Caco-2 (cell line): ENCODE measurements around the gene DNM2. TPM values are rescaled to one million over a fixed set of nuclear protein-coding genes. Genes with fewer than 3 reads are reported as not detected.

ENCODE experiments used
- BruUV-seq: library from RNA; stranded (reverse); fragments of 400-500 nt; replicated peaks from 2 replicates; lab custom pipeline; 2021; lab: Mats Ljungman, UMichigan
- CTCF ChIA-PET: fragments of 300-600 bp; sonication (Branson Sonifier 250); formaldehyde crosslinking; loops from one replicate; lab custom pipeline; 2022; ENCODE audit warnings: antibody characterized with exemption; lab: Charles Lee
- POLR2A ChIA-PET: fragments of 300-600 bp; sonication (Branson Sonifier 250); formaldehyde crosslinking; loops from one replicate; lab custom pipeline; 2022; ENCODE audit warnings: antibody characterized with exemption; lab: Charles Lee
- DNase-seq, 2 experiments: peaks; one replicate each; pipeline versions ENCODE4 v3.0.0 to v3.0.0-alpha.2; 2020 to 2022
- H3K27me3 ChIP-seq: replicated peaks from 2 replicates; pipeline ENCODE4 v1.6.0; 2011; ENCODE audit warnings: low read length; ENCODE audit not compliant: control insufficient read depth, insufficient read depth
- H3K36me3 ChIP-seq: 2 replicates; pipeline ENCODE4 v1.5.1; 2011; ENCODE audit warnings: low read length; ENCODE audit not compliant: control insufficient read depth, insufficient read depth
- H3K4me1 ChIP-seq: fragments of 250-450 bp; sonication (Bioruptor Pico); 2 replicates; pipeline ENCODE4 v1.5.1; 2020; ENCODE audit warnings: mild to moderate bottlenecking
- H3K4me3 ChIP-seq: 2 replicates; pipeline ENCODE4 v1.5.1; 2011; ENCODE audit warnings: low read depth, mild to moderate bottlenecking, control low read depth, low read length
- H3K9me3 ChIP-seq: fragments of 250-450 bp; sonication (Bioruptor Pico); 2 replicates; pipeline ENCODE4 v1.5.1; 2020; ENCODE audit warnings: mild to moderate bottlenecking, moderate library complexity
- H3K27ac Mint-ChIP-seq: one replicate; pipeline ENCODE4 v1.8.0; 2022; ENCODE audit warnings: mixed read lengths; ENCODE audit not compliant: unreplicated experiment
- H3K27me3 Mint-ChIP-seq: one replicate; pipeline ENCODE4 v1.8.0; 2022; ENCODE audit warnings: mixed read lengths; ENCODE audit not compliant: insufficient read depth, unreplicated experiment
- H3K36me3 Mint-ChIP-seq: one replicate; pipeline ENCODE4 v1.8.0; 2022; ENCODE audit warnings: mild to moderate bottlenecking, mixed read lengths; ENCODE audit not compliant: insufficient read depth, unreplicated experiment
- H3K4me1 Mint-ChIP-seq: one replicate; pipeline ENCODE4 v1.8.0; 2022; ENCODE audit warnings: low read depth, mixed read lengths; ENCODE audit not compliant: unreplicated experiment
- H3K4me3 Mint-ChIP-seq: one replicate; pipeline ENCODE4 v1.8.0; 2022; ENCODE audit warnings: mild to moderate bottlenecking, moderate library complexity, mixed read lengths; ENCODE audit not compliant: unreplicated experiment
- H3K9me3 Mint-ChIP-seq: one replicate; pipeline ENCODE4 v1.8.0; 2022; ENCODE audit warnings: mixed read lengths; ENCODE audit not compliant: unreplicated experiment
- CTCF ChIP-seq, 2 experiments: fragments of 200-600 bp in 1 of 2; IDR thresholded peaks; 1 replicate in 1 of 2; 2 replicates in 1 of 2; pipeline versions ENCODE4 v1.5.1 to v1.8.0; 2011 to 2022; ENCODE audit warnings: antibody characterized with exemption in 1 of 2, control low read depth in 1 of 2, inconsistent platforms in 1 of 2, low read depth in 1 of 2, low read length in 1 of 2, mild to moderate bottlenecking in 1 of 2, moderate library complexity in 1 of 2; ENCODE audit not compliant: insufficient read depth in 1 of 2, severe bottlenecking in 1 of 2, unreplicated experiment in 1 of 2
- intact Hi-C: fragments of 100-400 bp; cut with micrococcal nuclease; formaldehyde crosslinking; loops from one replicate; pipeline ENCODE4 v1.10.0; 2022; ENCODE audit not compliant: unreplicated experiment
- total RNA-seq: library from RNA; stranded (reverse); gene quantifications from 2 replicates; pipeline ENCODE4 v1.2.3, GENCODE V29; 2022

The DNM2 gene
- total RNA-seq, 1 experiment from 2014 or later, result 137 TPM

DNA sequence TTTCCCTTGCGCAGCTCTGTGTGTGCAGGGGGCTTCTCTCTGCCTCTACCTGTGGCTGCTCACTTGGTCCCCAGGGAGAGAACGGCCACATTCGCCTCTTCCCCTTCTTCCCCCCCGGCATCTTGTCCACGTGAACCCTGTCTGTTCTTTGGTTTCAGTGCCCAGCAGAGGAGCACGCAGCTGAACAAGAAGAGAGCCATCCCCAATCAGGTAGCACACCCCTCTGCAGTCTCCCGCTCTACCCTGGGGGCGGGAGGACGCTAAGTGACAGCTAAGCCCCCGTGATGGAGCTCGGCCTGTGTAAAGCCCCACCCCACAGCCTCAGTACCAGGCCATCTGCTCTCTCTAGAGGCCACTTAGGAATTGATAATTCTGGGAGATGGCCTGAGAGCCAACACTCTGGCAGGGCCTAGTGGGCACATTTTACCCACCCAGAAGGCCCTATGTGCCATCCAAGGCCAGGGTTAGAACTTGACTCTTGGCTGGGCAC lies 87.9 kb downstream of the DNM2 start:
- no peak for TF ChIP-seq CTCF (IDR thresholded peaks at IDR 0.05; ENCODE audit: insufficient read depth in 1 of 2, low read depth in 1 of 2, low read length in 1 of 2, severe bottlenecking in 1 of 2, unreplicated experiment in 1 of 2)
- H3K27ac Mint-ChIP-seq, result no peak overlapping the region
- H3K27me3 Mint-ChIP-seq, result no peaks in the 10 kb centered on the region
- ChIA-PET POLR2A (no interaction called here), CTCF (no interaction called here)
- no peaks in the 10 kb centered on the region for H3K4me1 ChIP-seq
- no TSS peak for BruUV-seq
- no peaks in the 10 kb centered on the region for H3K27me3 ChIP-seq
- intact Hi-C loops, result no loop called here
- H3K9me3 ChIP-seq, result no peaks in the 10 kb centered on the region
- no peak overlapping the region for H3K4me3 Mint-ChIP-seq
- no peaks in the 10 kb centered on the region; the same call in 1 of the 2 replicates for H3K36me3 ChIP-seq
- no peak overlapping the region for H3K4me3 ChIP-seq
- H3K9me3 Mint-ChIP-seq, result no peaks in the 10 kb centered on the region
- no peak for DNase-seq
- H3K4me1 Mint-ChIP-seq, result no peaks in the 10 kb centered on the region
- peaks cover 57% of the 10 kb centered on the region for H3K36me3 Mint-ChIP-seq

DNA sequence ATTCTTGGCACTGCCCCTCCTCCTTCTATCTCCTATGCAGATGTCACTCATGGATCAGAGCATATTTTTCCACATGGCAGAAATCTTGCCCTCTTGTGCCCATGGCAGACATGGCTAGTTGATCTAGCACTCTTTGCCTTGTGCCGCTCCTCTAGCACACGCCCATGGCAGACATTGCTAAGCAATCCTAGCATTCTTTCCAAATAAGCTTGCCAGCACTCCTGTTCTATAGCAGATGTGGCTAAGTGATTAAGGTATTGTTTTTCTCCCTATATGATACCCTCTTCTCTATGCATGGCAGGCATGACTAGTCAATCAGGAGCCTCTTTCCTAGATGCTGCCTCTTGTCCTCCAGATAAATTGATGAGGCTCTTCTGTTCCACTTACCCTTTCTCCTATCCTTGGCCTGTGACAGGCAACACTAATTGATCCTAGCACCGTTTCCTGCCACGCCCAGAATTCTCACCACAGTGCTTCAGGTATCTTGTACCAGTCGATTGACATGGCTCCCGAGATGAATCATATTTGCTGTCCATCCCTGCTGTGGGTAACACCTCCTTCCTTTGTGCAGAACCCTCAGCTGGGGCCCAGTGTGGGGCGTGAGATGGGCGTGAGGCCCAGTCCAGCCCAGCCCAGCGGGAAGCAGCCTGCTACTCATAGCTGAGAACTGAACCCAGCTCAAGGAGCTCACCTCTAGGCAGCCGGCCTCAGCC lies 91.2 kb downstream of the DNM2 start:
- TF ChIP-seq CTCF (IDR thresholded peaks at IDR 0.05; ENCODE audit: insufficient read depth in 1 of 2, low read depth in 1 of 2, low read length in 1 of 2, severe bottlenecking in 1 of 2, unreplicated experiment in 1 of 2), result no peak
- CTCF ChIA-PET, result interaction anchor here (0.6 to 0.7 kb wide), 2 partner anchors 62 to 92 kb away, joined by 3 read pairs; partner anchors contain the start of gene DNM2
- Mint-ChIP-seq H3K4me3 (no peak overlapping the region), H3K36me3 (peaks cover 61% of the 10 kb centered on the region), H3K9me3 (no peaks in the 10 kb centered on the region), H3K27me3 (no peaks in the 10 kb centered on the region), H3K4me1 (no peaks in the 10 kb centered on the region), H3K27ac (peak overlapping the region; percentile 19)
- Histone ChIP-seq H3K9me3 (no peaks in the 10 kb centered on the region), H3K36me3 (no peaks in the 10 kb centered on the region; the same call in 1 of the 2 replicates), H3K27me3 (no peaks in the 10 kb centered on the region), H3K4me3 (no peak overlapping the region), H3K4me1 (no peaks in the 10 kb centered on the region)
- POLR2A ChIA-PET, result no interaction called here
- no TSS peak for BruUV-seq
- intact Hi-C loops, result no loop called here
- no peak for DNase-seq

DNA sequence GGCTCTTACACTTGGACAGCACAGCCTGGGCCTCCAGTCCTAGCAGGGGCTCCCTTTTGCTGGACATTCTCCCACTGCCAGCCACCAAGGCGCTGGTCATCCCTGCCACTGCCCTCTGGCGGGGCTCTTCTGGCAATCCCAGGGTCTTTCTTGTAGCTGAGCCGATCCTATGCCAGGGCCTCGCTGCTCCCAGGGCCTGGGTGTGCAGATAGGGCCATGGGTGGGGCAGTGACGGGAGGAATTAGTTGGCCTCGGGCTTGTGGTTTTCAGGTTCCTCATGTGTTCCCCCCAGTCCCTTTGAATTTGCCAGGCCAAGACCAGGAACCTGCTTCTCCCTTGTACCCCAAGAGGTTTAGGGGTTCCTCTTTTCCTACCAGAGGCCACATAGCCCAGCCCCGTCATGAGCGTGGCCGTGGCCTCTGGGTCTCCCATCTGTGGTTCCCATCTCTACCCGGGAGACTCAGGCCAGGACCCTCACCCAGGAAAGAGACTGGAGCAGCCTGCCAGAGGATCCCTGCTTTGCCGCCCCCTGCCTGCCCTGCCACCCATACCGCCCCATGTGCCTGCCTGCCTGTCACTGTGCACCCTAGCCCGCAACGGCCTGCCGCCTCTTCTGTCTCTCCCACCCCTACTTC lies 91.9 kb downstream of the DNM2 start:
- no peaks in the 10 kb centered on the region for H3K4me1 Mint-ChIP-seq
- Histone ChIP-seq H3K4me1 (no peaks in the 10 kb centered on the region), H3K27me3 (no peaks in the 10 kb centered on the region), H3K9me3 (no peaks in the 10 kb centered on the region), H3K36me3 (no peaks in the 10 kb centered on the region; the same call in 1 of the 2 replicates), H3K4me3 (no peak overlapping the region)
- H3K27ac Mint-ChIP-seq, result no peak overlapping the region
- peaks cover 66% of the 10 kb centered on the region for H3K36me3 Mint-ChIP-seq
- no peaks in the 10 kb centered on the region for H3K9me3 Mint-ChIP-seq
- no peak for DNase-seq
- TF ChIP-seq CTCF (IDR thresholded peaks at IDR 0.05; ENCODE audit: insufficient read depth in 1 of 2, low read depth in 1 of 2, low read length in 1 of 2, severe bottlenecking in 1 of 2, unreplicated experiment in 1 of 2), result no peak
- H3K4me3 Mint-ChIP-seq, result no peak overlapping the region
- POLR2A ChIA-PET, result no interaction called here
- CTCF ChIA-PET, result interaction anchor here (0.7 kb wide), 1 partner anchor 92 kb away, joined by 3 read pairs; the partner anchor contains the start of gene DNM2
- intact Hi-C loops, result no loop called here
- H3K27me3 Mint-ChIP-seq, result no peaks in the 10 kb centered on the region
- no TSS peak for BruUV-seq
